Small intestine (tissue), 7 donors: ENCODE data around the gene TMCC1. TPM values are rescaled to one million over a fixed set of nuclear protein-coding genes. Genes with fewer than 3 reads are reported as not detected.

Source experiments
- DNase-seq, 2 donors: peaks; one replicate each; pipeline versions ENCODE4 v3.0.0 to v3.0.0-alpha.2; 2013
- FAIRE-seq: peaks from 2 replicates; lab custom pipeline; 2012; peaks lifted over from hg19 to GRCh38; lab: Jason Lieb, UNC
- H3K27ac ChIP-seq, 3 donors: one replicate each; pipeline ENCODE4 v1.5.1; 2013; ENCODE audit warnings: low read length in 2 of 3, mild to moderate bottlenecking in 2 of 3, control low read depth in 1 of 3, inconsistent platforms in 1 of 3, low read depth in 1 of 3, moderate library complexity in 1 of 3
- H3K27me3 ChIP-seq, 3 donors: one replicate each; pipeline ENCODE4 v1.6.1; 2013; ENCODE audit warnings: low read length in 3 of 3, inconsistent platforms in 1 of 3; ENCODE audit not compliant: control insufficient read depth in 3 of 3, insufficient read depth in 3 of 3
- H3K36me3 ChIP-seq, 3 donors: one replicate each; pipeline ENCODE4 v1.6.1; 2013; ENCODE audit warnings: low read length in 3 of 3, inconsistent platforms in 1 of 3, low read depth in 1 of 3, mild to moderate bottlenecking in 1 of 3, moderate library complexity in 1 of 3; ENCODE audit not compliant: control insufficient read depth in 3 of 3, insufficient read depth in 2 of 3
- H3K4me1 ChIP-seq, 3 donors: one replicate each; pipeline ENCODE4 v1.6.1; 2013; ENCODE audit warnings: low read length in 2 of 3, inconsistent platforms in 1 of 3, low read depth in 1 of 3, mild to moderate bottlenecking in 1 of 3, moderate library complexity in 1 of 3; ENCODE audit not compliant: control insufficient read depth in 3 of 3, insufficient read depth in 2 of 3
- H3K4me3 ChIP-seq, 3 donors: one replicate each; pipeline ENCODE4 v1.5.1; 2013; ENCODE audit warnings: low read length in 3 of 3, control low read depth in 1 of 3, inconsistent platforms in 1 of 3, low read depth in 1 of 3, mild to moderate bottlenecking in 1 of 3, moderate library complexity in 1 of 3
- H3K9me3 ChIP-seq, 2 donors: one replicate each; pipeline ENCODE4 v1.6.1; 2013; ENCODE audit warnings: low read depth in 1 of 2, low read length in 1 of 2; ENCODE audit not compliant: control insufficient read depth in 2 of 2, insufficient read depth in 1 of 2
- WGBS, 3 donors: extraction: QIAGEN DNeasy Blood & Tissue Kit; methylation state at CpG; one replicate each; pipeline ENCODE4 v1.1.7; 2013; 5-methylcytosine and 5-hydroxymethylcytosine counted together
- polyA plus RNA-seq, 4 donors: library from polyadenylated mRNA; stranded (reverse) in 3 of 4; unstranded in 1 of 4; fragments of 200-250 nt in 3 of 4; fragments of 120-200 nt in 1 of 4; gene quantifications; one replicate each; pipeline versions ENCODE4 v1.2.1 to v1.2.3, GENCODE V29; 2013
- donor health status: healthy with polysubstance abuse.
- donor health status: control.
- donor health status: control.
- donor health status: Bipolar disorder and iron deficiency.
- donor health status: healthy.

Gene TMCC1
- polyA plus RNA-seq, 4 donors = 5.4 to 16.4 (median 7.6) TPM

GRCh38 chr3:129740090-129740489, 153.4 kb downstream of the TMCC1 start:
- Histone ChIP-seq H3K4me1 (peaks cover 0 to 12% (median 3%) of the 10 kb centered on the region in 3 donors), H3K9me3 (no peaks in the 10 kb centered on the region), H3K4me3 (no peak overlapping the region), H3K36me3 (no peaks in the 10 kb centered on the region), H3K27ac (peak overlapping the region in 1 of 3 donors; percentile 54), H3K27me3 (no peaks in the 10 kb centered on the region)
- 41 to 77% (median 54%) methylated on average over 3 of the region's 3 CpGs for WGBS, 3 donors
- FAIRE-seq (no peak), DNase-seq (peak; percentile 50 to 67)

- no peaks in the 10 kb centered on the region for H3K36me3 ChIP-seq
- H3K4me3 ChIP-seq = no peak overlapping the region
- DNase-seq (peak in 1 of 2 donors; percentile 32), FAIRE-seq (no peak)
- no peaks in the 10 kb centered on the region for H3K9me3 ChIP-seq
- 92 to 96% (median 94%) methylated on average over 3 of the region's 3 CpGs for WGBS, 3 donors
- H3K27ac ChIP-seq = peak overlapping the region in 2 of 3 donors; percentile 54 to 58
- peaks cover 0 to 12% (median 3%) of the 10 kb centered on the region in 3 donors for H3K4me1 ChIP-seq
- no peaks in the 10 kb centered on the region for H3K27me3 ChIP-seq
Measured at GRCh38 chr3:129739634-129740033, 153.9 kb downstream of the TMCC1 start.

GRCh38 chr3:129738172-129738571, 155.3 kb downstream of the TMCC1 start:
- Histone ChIP-seq H3K36me3 (no peaks in the 10 kb centered on the region), H3K27ac (no peak overlapping the region), H3K27me3 (no peaks in the 10 kb centered on the region), H3K9me3 (no peaks in the 10 kb centered on the region), H3K4me1 (peaks cover 0 to 12% (median 3%) of the 10 kb centered on the region in 3 donors), H3K4me3 (no peak overlapping the region)
- DNase-seq = no peak
- 70 to 73% (median 71%) methylated on average over 5 of the region's 5 CpGs for WGBS, 3 donors
- FAIRE-seq = no peak

GRCh38 chr3:129736070-129736469, 157.4 kb downstream of the TMCC1 start:
- WGBS, 3 donors = 77 to 85% (median 83%) methylated on average over 2 of the region's 2 CpGs
- Histone ChIP-seq H3K4me1 (peaks cover 0 to 10% (median 3%) of the 10 kb centered on the region in 3 donors), H3K36me3 (no peaks in the 10 kb centered on the region), H3K9me3 (no peaks in the 10 kb centered on the region), H3K4me3 (no peak overlapping the region), H3K27ac (no peak overlapping the region), H3K27me3 (no peaks in the 10 kb centered on the region)
- FAIRE-seq (no peak), DNase-seq (no peak)

- DNase-seq (peak in 1 of 2 donors; percentile 24), FAIRE-seq (no peak)
- Histone ChIP-seq H3K4me3 (no peak overlapping the region), H3K27me3 (no peaks in the 10 kb centered on the region), H3K9me3 (no peaks in the 10 kb centered on the region), H3K4me1 (peaks cover 0 to 9% (median 3%) of the 10 kb centered on the region in 3 donors), H3K27ac (no peak overlapping the region), H3K36me3 (no peaks in the 10 kb centered on the region)
- WGBS, 3 donors = 67 to 89% (median 76%) methylated on average over 4 of the region's 4 CpGs
Measured at GRCh38 chr3:129735638-129736037, 157.9 kb downstream of the TMCC1 start.

GRCh38 chr3:129734449-129734848, 159.1 kb downstream of the TMCC1 start:
- H3K27ac ChIP-seq = no peak overlapping the region
- no peaks in the 10 kb centered on the region for H3K9me3 ChIP-seq
- peaks cover 0 to 5% (median 0%) of the 10 kb centered on the region in 3 donors for H3K4me1 ChIP-seq
- no peaks in the 10 kb centered on the region for H3K36me3 ChIP-seq
- FAIRE-seq = no peak
- H3K4me3 ChIP-seq = no peak overlapping the region
- no peaks in the 10 kb centered on the region for H3K27me3 ChIP-seq
- 90 to 100% (median 95%) methylated on average over 2 of the region's 2 CpGs for WGBS, 3 donors
- no peak for DNase-seq

GRCh38 chr3:129732200-129732876, 161.2 kb downstream of the TMCC1 start:
- FAIRE-seq (no peak), DNase-seq (no peak)
- WGBS, 3 donors = 84 to 96% (median 93%) methylated on average over 1 of the region's 1 CpG
- no peak overlapping the region for H3K27ac ChIP-seq
- H3K4me3 ChIP-seq = no peak overlapping the region
- H3K4me1 ChIP-seq = peaks cover 0 to 2% (median 0%) of the 10 kb centered on the region in 3 donors
- H3K36me3 ChIP-seq = no peaks in the 10 kb centered on the region
- H3K9me3 ChIP-seq = no peaks in the 10 kb centered on the region
- H3K27me3 ChIP-seq = no peaks in the 10 kb centered on the region

GRCh38 chr3:129727707-129728106, 165.8 kb downstream of the TMCC1 start:
- Histone ChIP-seq H3K36me3 (no peaks in the 10 kb centered on the region), H3K27me3 (no peaks in the 10 kb centered on the region), H3K9me3 (no peaks in the 10 kb centered on the region), H3K4me1 (no peaks in the 10 kb centered on the region), H3K4me3 (no peak overlapping the region), H3K27ac (no peak overlapping the region)
- FAIRE-seq (no peak), DNase-seq (peak in 1 of 2 donors; percentile 5)
- 68 to 94% (median 83%) methylated on average over 2 of the region's 2 CpGs for WGBS, 3 donors
